HG02678 (cell line): ENCODE measurements around the gene FHL5.
A peak's percentile ranks its signal among the peaks of the same experiment; 100 is the strongest.
"Not testable (repeated sequence)": the region's sequence is repeated elsewhere in the genome, so short reads cannot be mapped to it uniquely, and the experiment has no call there.

Source experiments
- ATAC-seq: cut with Tn5 transposase; IDR thresholded peaks from one replicate; pipeline ENCODE4 v1.9.1; 2021; ENCODE audit warnings: mild to moderate bottlenecking, moderate library complexity; ENCODE audit not compliant: unreplicated experiment

The FHL5 gene

GRCh38 chr6:96608074-96608473 lies 45.1 kb downstream of the FHL5 start:
- no peak for ATAC-seq

- no peak for ATAC-seq
Observed at GRCh38 chr6:96610019-96610418, 47.1 kb downstream of the FHL5 start.

DNA sequence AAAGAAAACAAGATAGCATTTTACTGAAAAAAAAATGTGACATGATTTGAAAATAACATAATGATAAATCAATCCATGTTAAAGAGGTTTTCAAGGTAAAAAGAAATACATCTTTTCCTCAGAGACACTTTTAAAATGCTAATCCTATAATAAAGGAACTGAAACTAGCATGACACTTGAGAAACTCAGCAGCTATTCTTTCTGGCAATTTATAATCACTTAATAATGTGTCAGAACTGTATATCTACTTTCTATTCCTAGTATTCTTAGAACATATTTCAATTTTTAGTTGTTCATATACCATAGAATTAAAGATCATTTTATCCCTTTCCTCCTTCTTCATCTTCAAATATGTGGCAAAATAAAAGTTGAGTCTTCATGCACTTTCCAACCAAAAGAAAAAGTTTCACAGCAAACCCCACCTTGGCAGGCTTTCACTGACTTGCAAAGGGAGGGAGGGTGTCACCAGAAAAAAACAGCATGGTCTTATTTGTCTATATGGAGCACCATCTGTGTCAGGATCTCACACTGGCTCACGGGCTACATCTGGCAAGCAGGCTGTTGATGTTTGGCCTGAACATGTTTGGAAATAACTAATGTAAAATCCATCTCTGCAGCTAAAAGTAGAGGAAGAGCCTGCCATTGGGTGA lies 48.5 kb downstream of the FHL5 start:
- ATAC-seq = peak; percentile 76

DNA sequence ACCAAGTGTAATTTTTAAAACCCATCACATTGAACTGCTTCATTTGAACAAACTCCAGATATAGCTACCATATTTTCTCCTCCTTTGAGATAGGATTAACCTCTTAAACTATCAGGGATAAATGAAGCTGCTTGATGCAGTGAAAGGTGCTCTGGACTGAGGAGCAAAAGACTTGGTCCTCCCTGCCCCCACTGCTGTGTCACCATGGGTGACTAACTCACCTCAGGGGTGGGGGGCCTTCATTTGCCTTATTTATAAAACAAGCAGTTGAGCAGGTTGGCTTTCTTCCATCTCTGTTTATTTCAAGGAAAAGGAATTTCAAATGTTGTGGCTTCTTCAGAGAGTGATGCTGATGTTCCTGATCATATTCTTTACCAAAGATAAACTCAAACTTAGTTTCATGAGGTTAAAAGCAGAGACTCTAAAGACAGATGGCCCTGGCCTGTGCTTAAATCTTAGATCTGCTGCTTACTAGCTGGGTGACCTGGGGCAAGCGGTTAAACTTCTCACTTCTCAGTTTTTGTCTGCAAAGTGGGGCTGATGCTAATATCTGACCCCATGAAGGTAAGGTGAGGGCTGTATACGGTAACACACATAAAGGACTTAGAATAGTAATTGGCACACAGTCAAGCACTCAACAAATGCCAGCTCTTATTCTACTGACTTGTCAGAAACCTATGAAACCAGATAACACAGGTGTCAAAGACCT lies 50.5 kb downstream of the FHL5 start:
- peak; percentile 43 for ATAC-seq

- ATAC-seq = no peak
Observed at GRCh38 chr6:96620851-96621250, 57.9 kb downstream of the FHL5 start.

- ATAC-seq = no peak
Observed at GRCh38 chr6:96621983-96622382, 59.1 kb downstream of the FHL5 start.

GRCh38 chr6:96624957-96625356 lies 62.0 kb downstream of the FHL5 start:
- ATAC-seq = no peak

DNA sequence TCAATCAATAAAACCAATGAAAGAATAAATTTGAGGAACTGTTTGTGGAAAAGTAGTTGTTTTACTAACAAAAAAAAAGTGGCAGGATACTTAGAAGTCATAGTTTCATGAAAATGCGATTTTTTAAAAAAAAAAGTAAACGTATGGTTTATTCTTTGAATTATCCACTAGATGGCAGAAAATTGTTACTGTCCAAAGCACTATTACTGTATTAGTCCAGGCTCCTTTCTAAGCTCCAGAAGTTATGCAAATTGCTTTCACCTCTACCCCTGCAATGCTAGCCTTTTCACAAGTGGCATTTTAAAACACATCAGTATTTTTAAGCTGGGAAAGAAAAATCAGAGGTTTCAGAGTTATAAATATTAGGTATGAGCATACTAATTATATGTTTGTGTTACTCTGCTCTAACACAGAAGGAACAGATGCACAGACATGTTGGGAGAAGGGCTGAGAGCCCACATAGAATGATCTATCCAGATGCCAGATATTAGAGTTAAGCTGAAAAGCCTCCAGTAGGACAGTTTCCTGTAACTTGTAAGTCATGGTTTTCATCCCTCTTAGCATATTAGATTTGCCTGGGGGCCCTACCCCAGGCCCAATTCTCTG lies 63.9 kb downstream of the FHL5 start:
- peak; percentile 94 for ATAC-seq

- ATAC-seq = no peak
Observed at GRCh38 chr6:96631248-96631647, 68.3 kb downstream of the FHL5 start.

- not testable (repeated sequence) for ATAC-seq
Observed at GRCh38 chr6:96637979-96638378, 75.1 kb downstream of the FHL5 start.

GRCh38 chr6:96645106-96645505 lies 82.2 kb downstream of the FHL5 start:
- ATAC-seq = no peak

DNA sequence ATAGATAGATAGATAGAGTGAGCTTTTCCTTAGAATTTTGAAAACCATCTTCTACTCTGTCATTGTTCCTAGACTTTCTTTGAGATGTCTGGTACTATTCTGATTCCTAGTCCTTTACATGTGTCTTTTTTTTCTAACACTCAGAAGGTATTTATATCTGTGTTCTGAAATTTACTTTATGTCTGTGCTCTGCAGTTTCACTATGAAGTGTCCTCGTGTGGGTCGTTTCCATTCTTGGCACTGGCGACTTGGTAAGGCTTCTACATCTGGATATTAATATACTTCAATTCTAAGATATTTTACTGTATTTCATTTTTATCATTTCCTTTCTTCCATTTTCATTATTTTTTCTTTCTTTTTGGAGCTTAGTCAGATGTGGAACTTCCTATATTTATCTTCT lies 87.0 kb downstream of the FHL5 start:
- peak; percentile 68 for ATAC-seq

DNA sequence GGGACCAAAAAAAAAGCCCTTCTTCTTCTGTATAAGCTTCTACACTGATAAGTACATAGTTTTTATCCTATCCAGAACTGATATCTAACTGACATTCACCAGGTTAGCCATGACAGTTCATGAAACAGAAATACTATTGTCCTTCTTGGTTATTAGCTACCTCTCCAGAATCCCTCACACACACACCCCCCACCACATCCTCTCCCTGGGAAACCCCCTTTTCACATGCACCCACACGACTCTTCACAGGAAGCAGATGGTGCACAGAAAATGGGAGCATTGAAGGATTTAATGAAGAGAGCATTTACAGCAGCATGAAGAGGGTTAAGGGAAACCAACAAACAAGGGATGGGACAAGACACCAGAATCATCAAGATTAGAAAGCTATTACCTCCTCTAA lies 88.9 kb downstream of the FHL5 start:
- ATAC-seq = peak; percentile 54

- no peak for ATAC-seq
Observed at GRCh38 chr6:96652552-96652951, 89.6 kb downstream of the FHL5 start.

DNA sequence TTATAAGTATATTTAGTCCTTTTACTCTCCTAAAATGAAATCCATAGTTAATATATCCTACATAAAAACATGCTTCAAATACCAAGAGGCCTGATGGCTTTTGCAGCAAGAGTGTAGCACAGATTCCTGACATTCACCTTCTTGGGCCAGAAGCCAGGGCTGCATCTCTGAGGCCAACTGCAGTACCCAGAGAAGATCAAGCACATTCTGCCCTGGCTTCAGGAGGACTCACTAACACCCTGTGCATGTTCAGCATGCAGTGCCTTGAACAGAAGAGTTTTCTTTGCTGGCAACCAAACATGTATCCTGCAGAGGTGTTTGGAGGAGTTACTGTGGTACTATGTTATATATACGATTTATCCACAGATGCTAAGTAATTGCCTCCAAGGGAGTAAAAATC lies 90.3 kb downstream of the FHL5 start:
- ATAC-seq = no peak

DNA sequence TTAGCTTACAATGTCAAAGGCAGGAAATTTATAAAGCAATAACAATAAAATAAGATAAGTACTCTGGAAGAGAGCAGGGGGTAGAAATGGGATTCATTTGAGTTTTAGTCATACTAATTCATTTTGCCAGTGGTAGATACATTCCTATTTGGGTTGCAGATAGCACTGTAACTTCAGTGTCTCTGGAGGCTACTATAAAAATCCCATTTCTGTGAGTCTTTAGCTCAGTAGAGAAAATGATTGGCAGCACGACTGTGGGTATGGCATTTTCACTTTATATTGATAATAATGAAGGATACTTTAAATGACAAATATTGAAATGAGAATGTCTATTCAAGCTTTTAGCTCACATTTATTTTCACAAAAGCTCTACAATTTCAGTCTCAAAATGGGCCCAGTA lies 93.6 kb downstream of the FHL5 start:
- no peak for ATAC-seq

GRCh38 chr6:96657344-96657743 lies 94.4 kb downstream of the FHL5 start:
- no peak for ATAC-seq

DNA sequence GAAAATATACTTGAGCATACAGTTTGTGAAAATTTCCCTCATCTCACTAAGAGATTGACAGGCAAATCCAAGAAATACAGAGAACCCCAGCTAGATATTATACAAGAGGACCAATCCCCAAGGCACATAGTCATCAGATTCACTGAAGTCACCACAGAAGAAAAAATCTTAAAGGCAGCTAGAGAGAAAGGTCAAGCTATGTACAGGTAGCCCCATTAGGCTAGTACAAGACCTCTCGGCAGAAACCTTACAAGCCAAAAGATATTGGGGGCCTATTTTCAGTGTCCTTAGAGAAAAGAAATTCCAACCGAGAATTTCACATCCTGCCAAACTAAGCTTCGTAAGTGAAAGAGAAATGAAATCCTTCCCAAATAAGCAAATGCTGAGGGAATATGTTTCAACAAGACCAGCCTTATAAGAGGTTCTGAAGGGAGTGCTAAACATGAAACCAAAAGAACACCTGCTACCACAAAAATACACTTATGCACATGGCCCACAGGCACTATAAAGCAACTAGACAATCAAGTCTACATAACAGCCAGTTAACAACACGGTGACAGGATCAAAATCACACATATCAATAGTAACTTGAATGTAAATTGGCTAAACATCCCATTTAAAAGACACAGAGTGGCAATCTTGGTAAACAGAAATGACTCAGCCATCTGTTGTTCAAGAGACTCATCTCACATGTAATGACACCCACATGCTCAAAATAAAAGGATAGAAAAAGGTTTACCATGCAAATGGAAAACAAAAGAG lies 96.3 kb downstream of the FHL5 start:
- ATAC-seq = no peak
